GM23248 (cell line): Measurements from ENCODE around the gene CAMLG.

ENCODE experiments used
- EZH2 ChIP-seq: fragments of 200-600 bp; sonication (generic); IDR thresholded peaks from 2 replicates; pipeline ENCODE4 v1.6.1; 2018; ENCODE audit warnings: antibody characterized with exemption, mild to moderate bottlenecking; ENCODE audit not compliant: insufficient read depth, poor library complexity, severe bottlenecking
- EZH2phosphoT487 ChIP-seq: fragments of 200-600 bp; sonication (generic); IDR thresholded peaks from 2 replicates; pipeline ENCODE4 v1.6.1; 2018; ENCODE audit warnings: antibody characterized with exemption, moderate library complexity, mild to moderate bottlenecking, low read depth; ENCODE audit not compliant: insufficient read depth

GRCh38 chr5:134742134-134742533 lies 3.8 kb downstream of the CAMLG start:
- no peak for TF ChIP-seq EZH2
- TF ChIP-seq EZH2phosphoT487, result no peak
